K562 (cell line): ENCODE data around the gene RBFA. TPM values are rescaled to one million over a fixed set of nuclear protein-coding genes. Genes with fewer than 3 reads are reported as not detected.
A peak's percentile ranks its signal among the peaks of the same experiment; 100 is the strongest.

Source experiments
- ATAC-seq: fragments of 200-7000 bp; cut with Tn5 transposase; 3 replicates; pipeline ENCODE4 v1.9.1; 2020; ENCODE audit warnings: moderate library complexity
- BruUV-seq: library from RNA; stranded (reverse); fragments of 400-500 nt; replicated peaks from 2 replicates; lab custom pipeline; 2021; lab: Mats Ljungman, UMichigan
- CTCF ChIA-PET: fragments of 300-600 bp; formaldehyde crosslinking; extraction: SDS; loops from one replicate; lab custom pipeline; 2021; ENCODE audit warnings: low intra/inter-chr PET ratio; lab: Yijun Ruan, JAX
- POLR2A ChIA-PET: fragments of 300-600, 350-650 bp; sonication (Branson Sonifier 250); formaldehyde crosslinking; extraction: SDS; loops from one replicate; lab custom pipeline; 2021; ENCODE audit warnings: antibody characterized with exemption, inconsistent platforms; lab: Yijun Ruan, JAX
- DNase-seq, 4 experiments: peaks; one replicate each; pipeline versions ENCODE4 v3.0.0 to v3.0.0-alpha.2; 2011 to 2018; ENCODE audit warnings: low spot score in 3 of 4, mixed read lengths in 3 of 4; ENCODE audit errors: extremely low read depth in 1 of 4
- FAIRE-seq: peaks from 2 replicates; lab custom pipeline; 2011; peaks lifted over from hg19 to GRCh38; lab: Jason Lieb, UNC
- H2AFZ ChIP-seq: 2 replicates; pipeline ENCODE4 v1.6.0; 2011; ENCODE audit warnings: low read depth, low read length, control low read depth, inconsistent platforms
- H3K27ac ChIP-seq: fragments of 200-600 bp; 3 replicates; pipeline ENCODE4 v1.8.0; 2011; ENCODE audit warnings: low read depth, mild to moderate bottlenecking, control low read depth, inconsistent platforms, low read length, moderate library complexity, mixed read lengths; ENCODE audit errors: extremely low read depth
- H3K27me3 ChIP-seq, 2 experiments: fragments of 300-600 bp in 1 of 2; 2 replicates in 1 of 2; 3 replicates in 1 of 2; pipeline versions ENCODE4 v1.6.0 to v1.8.0; 2011; ENCODE audit warnings: inconsistent platforms in 2 of 2, low read length in 2 of 2, mild to moderate bottlenecking in 1 of 2, mixed read lengths in 1 of 2, moderate library complexity in 1 of 2; ENCODE audit not compliant: control insufficient read depth in 2 of 2, insufficient read depth in 2 of 2
- H3K36me3 ChIP-seq: fragments of 300-600 bp; 3 replicates; pipeline ENCODE4 v1.8.0; 2011; ENCODE audit warnings: mild to moderate bottlenecking, low read length, inconsistent platforms; ENCODE audit not compliant: control insufficient read depth, insufficient read depth
- H3K4me1 ChIP-seq, 2 experiments: fragments of 200-600 bp in 1 of 2; replicated peaks in 1 of 2; 2 replicates in 1 of 2; 3 replicates in 1 of 2; pipeline versions ENCODE4 v1.5.1 to v1.8.0; 2011; ENCODE audit warnings: inconsistent platforms in 2 of 2, low read length in 2 of 2, mild to moderate bottlenecking in 1 of 2, mixed read lengths in 1 of 2, moderate library complexity in 1 of 2; ENCODE audit not compliant: control insufficient read depth in 2 of 2, insufficient read depth in 2 of 2
- H3K4me2 ChIP-seq: 2 replicates; pipeline ENCODE4 v1.6.1; 2011; ENCODE audit warnings: low read length, control low read depth, inconsistent platforms, mixed read lengths; ENCODE audit not compliant: insufficient read depth
- H3K4me3 ChIP-seq: fragments of 200-600 bp; sonication (generic), shearing (Covaris generic); 2 replicates; pipeline ENCODE4 v1.5.1; 2016; ENCODE audit warnings: control low read depth, inconsistent platforms
- H3K79me2 ChIP-seq: fragments of 200-600 bp; 3 replicates; pipeline ENCODE4 v1.8.0; 2011; ENCODE audit warnings: low read length, inconsistent platforms; ENCODE audit not compliant: control insufficient read depth, insufficient read depth
- H3K9ac ChIP-seq, 2 experiments: 2 replicates each; pipeline versions ENCODE4 v1.6.0 to v1.6.1; 2011; ENCODE audit warnings: low read depth in 2 of 2, low read length in 2 of 2, control low read depth in 1 of 2, inconsistent platforms in 1 of 2, mild to moderate bottlenecking in 1 of 2, mixed read lengths in 1 of 2; ENCODE audit not compliant: insufficient read depth in 1 of 2
- H3K9me1 ChIP-seq: one replicate; pipeline ENCODE4 v1.6.0; 2011; ENCODE audit warnings: inconsistent platforms, mild to moderate bottlenecking, low read length, moderate library complexity; ENCODE audit not compliant: control insufficient read depth, insufficient read depth
- H3K9me3 ChIP-seq: replicated peaks from 2 replicates; pipeline ENCODE4 v1.5.1; 2011; ENCODE audit warnings: low read depth, low read length, inconsistent platforms; ENCODE audit not compliant: control insufficient read depth, insufficient read depth
- H4K20me1 ChIP-seq: replicated peaks from 2 replicates; pipeline ENCODE4 v1.6.1; 2011; ENCODE audit warnings: low read length, inconsistent platforms, mixed read lengths; ENCODE audit not compliant: control insufficient read depth, insufficient read depth
- CBFB ChIP-seq: sonication (generic); formaldehyde crosslinking; IDR thresholded peaks from 2 replicates; pipeline ENCODE4 v1.4.0; 2020; ENCODE audit warnings: mild to moderate bottlenecking, missing genetic modification reagents
- CBX3 ChIP-seq, 2 experiments: IDR thresholded peaks; 1 replicate in 1 of 2; 2 replicates in 1 of 2; pipeline ENCODE4 v1.6.1; 2012; ENCODE audit warnings: inconsistent platforms in 2 of 2, low read length in 2 of 2, borderline replicate concordance in 1 of 2, control low read depth in 1 of 2
- CBX5 ChIP-seq: IDR thresholded peaks from 2 replicates; pipeline ENCODE4 v1.6.1; 2014; ENCODE audit warnings: low read depth, borderline replicate concordance
- E2F3 ChIP-seq: fragments of 250-450 bp; sonication (Bioruptor Pico); IDR thresholded peaks from 2 replicates; pipeline ENCODE4 v1.4.0; 2020; ENCODE audit warnings: mild to moderate bottlenecking
- ELF1 ChIP-seq: fragments of 200-800 bp; sonication (Bioruptor generic); IDR thresholded peaks from 2 replicates; pipeline ENCODE4 v1.6.1; 2016; ENCODE audit warnings: missing genetic modification characterization, missing compliant biosample characterization
- FOXM1 ChIP-seq, 2 experiments: fragments of 450-650 bp in 1 of 2; sonication (generic) in 1 of 2; formaldehyde crosslinking in 1 of 2; IDR thresholded peaks; 2 replicates each; pipeline versions ENCODE4 v1.6.1 to v1.9.0; 2017 to 2022; ENCODE audit warnings: low read depth in 2 of 2, mild to moderate bottlenecking in 2 of 2, missing genetic modification reagents in 1 of 2, moderate library complexity in 1 of 2
- MTA3 ChIP-seq: fragments of 450-650 bp; formaldehyde crosslinking; IDR thresholded peaks from 2 replicates; pipeline ENCODE4 v1.6.1; 2017; ENCODE audit warnings: mild to moderate bottlenecking, borderline replicate concordance
- RCOR1 ChIP-seq, 2 experiments: IDR thresholded peaks; 2 replicates each; pipeline ENCODE4 v1.6.1; 2012; ENCODE audit warnings: low read depth in 2 of 2, low read length in 2 of 2, borderline replicate concordance in 1 of 2, improper control_type of control experiment in 1 of 2
- SMARCB1 ChIP-seq: IDR thresholded peaks from 2 replicates; pipeline ENCODE4 v1.6.1; 2011; ENCODE audit warnings: improper control_type of control experiment, low read depth; ENCODE audit not compliant: insufficient read length
- TRIM24 ChIP-seq, 2 experiments: fragments of 450-650 bp; IDR thresholded peaks; 2 replicates each; pipeline ENCODE4 v1.6.1; 2016
- XRCC3 ChIP-seq: fragments of 450-650 bp; IDR thresholded peaks from 2 replicates; pipeline ENCODE4 v1.6.1; 2017; ENCODE audit warnings: mild to moderate bottlenecking, moderate library complexity
- ZNF263 ChIP-seq: sonication (generic); formaldehyde crosslinking; IDR thresholded peaks from 2 replicates; pipeline ENCODE4 v1.8.0; 2022; ENCODE audit warnings: mild to moderate bottlenecking, missing genetic modification reagents, borderline replicate concordance
- ZNF316 ChIP-seq: fragments of 450-650 bp; IDR thresholded peaks from 2 replicates; pipeline ENCODE4 v1.6.1; 2016
- ZNF445 ChIP-seq: fragments of 250-450 bp; sonication (Bioruptor Pico); IDR thresholded peaks from 2 replicates; pipeline ENCODE4 v1.4.0; 2020; ENCODE audit warnings: low read depth, mild to moderate bottlenecking, moderate library complexity
- WGBS: fragments of 100-300 bp; shearing (Covaris generic); methylation state at CpG from one replicate; pipeline ENCODE4 v1.1.6; 2016; ENCODE audit warnings: low coverage, mixed read lengths; ENCODE audit not compliant: insufficient coverage; ENCODE audit errors: missing lambda C conversion rate; 5-methylcytosine and 5-hydroxymethylcytosine counted together
- in situ Hi-C: fragments of 300-500 bp; cut with MboI; formaldehyde crosslinking; loops from 4 replicates; pipeline ENCODE4 v1.15.0; 2018; ENCODE audit warnings: inconsistent platforms, mixed read lengths
- intact Hi-C: fragments of 100-400 bp; cut with micrococcal nuclease; formaldehyde crosslinking; loops from 2 replicates; pipeline ENCODE4 v1.14.2; 2022
- polyA plus RNA-seq, 8 experiments: library from polyadenylated mRNA; depleted of rRNA in 4 of 8; stranded (reverse) in 5 of 8; unstranded in 3 of 8; fragments of >200 nt; fragmentation: Nextera tagmentation in 2 of 8; fragmentation: Illumina TruSeq in 1 of 8; extraction: Ambion mirVana in 2 of 8; extraction: Trizol in 1 of 8; gene quantifications; 2 replicates each; pipeline versions ENCODE4 v1.2.1 to v1.2.3, GENCODE V29; 2011 to 2014; ENCODE audit warnings: inconsistent platforms in 1 of 8, missing spikeins in 1 of 8
- total RNA-seq, 7 experiments: library from RNA; depleted of rRNA in 6 of 7; stranded (reverse); fragments of >200 nt in 6 of 7; fragmentation: Illumina TruSeq in 2 of 7; extraction: Trizol in 2 of 7; gene quantifications; 2 replicates each; pipeline versions ENCODE4 v1.2.1 to v1.2.3, GENCODE V29; 2011 to 2021; ENCODE audit warnings: low replicate concordance in 1 of 7
- TF ChIP-seq, protein P1 (sequence below), 2 experiments: fragments of 250-450 bp in 1 of 2; fragments of 450-650 bp in 1 of 2; sonication (Bioruptor Pico) in 1 of 2; IDR thresholded peaks; 2 replicates each; pipeline versions ENCODE4 v1.6.1 to v1.8.0; 2016 to 2021; ENCODE audit warnings: mild to moderate bottlenecking in 2 of 2, moderate library complexity in 2 of 2, missing compliant biosample characterization in 1 of 2, missing genetic modification characterization in 1 of 2
- TF ChIP-seq, protein P2 (sequence below): fragments of 450-650 bp; IDR thresholded peaks from 2 replicates; pipeline ENCODE4 v1.6.1; 2017; ENCODE audit warnings: antibody characterized with exemption, mild to moderate bottlenecking

Gene RBFA
- total and polyA plus RNA-seq, 9 of the 15 experiments (the other 6 are each of a cell fraction or from before 2014, with no cell fraction given), result 3.4 to 41.9 (median 25.8) TPM

DNA sequence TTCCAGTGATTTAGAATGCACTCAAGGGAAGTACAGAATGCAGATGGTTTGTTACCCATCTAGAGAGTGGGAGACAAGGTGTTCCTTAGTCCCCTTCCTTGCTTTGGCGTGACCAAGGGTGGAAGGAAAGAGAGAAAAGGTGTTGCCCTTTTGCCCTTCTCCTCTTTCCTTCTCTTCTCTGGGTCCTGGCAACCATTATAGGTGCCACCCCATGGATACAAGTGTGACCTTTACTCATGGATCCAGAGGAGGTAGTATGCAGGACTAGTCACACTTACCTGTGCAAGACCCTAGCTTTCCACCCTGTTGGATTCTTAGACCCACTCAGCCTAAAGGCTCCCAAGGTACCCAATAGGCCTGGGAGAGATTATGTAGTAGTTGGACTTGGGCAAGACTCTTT lies 11.6 kb upstream of the RBFA start:
- Histone ChIP-seq H3K36me3 (no peaks in the 10 kb centered on the region), H2AFZ (no peak overlapping the region), H3K9ac (no peak overlapping the region), H3K9me3 (peaks cover 15% of the 10 kb centered on the region), H3K9me1 (no peaks in the 10 kb centered on the region), H4K20me1 (no peaks in the 10 kb centered on the region), H3K4me2 (no peak overlapping the region), H3K79me2 (no peaks in the 10 kb centered on the region), H3K27me3 (no peaks in the 10 kb centered on the region), H3K27ac (no peak overlapping the region), H3K4me1 (no peaks in the 10 kb centered on the region), H3K4me3 (no peak overlapping the region)
- POLR2A ChIA-PET, result no interaction called here
- DNase-seq, result peak in 2 of 4 experiments; percentile 27 to 40
- CTCF ChIA-PET, result interaction anchor here (1.5 kb wide), 1 partner anchor 236 kb away, joined by 4 read pairs; no protein-coding TSS in a partner anchor
- WGBS, result no CpG with 5 or more reads among the region's 1 CpG
- intact Hi-C loops (no loop called here), in situ Hi-C loops (no loop called here)
- no TSS peak for BruUV-seq
- ATAC-seq, result no peak
- no peak for FAIRE-seq
- TF ChIP-seq ELF1 (tag), result no peak
- peak in 1 of 2 experiments; percentile 83; a peak in 3 of 4 replicates for TF ChIP-seq TRIM24 (IDR thresholded peaks at IDR 0.05)
- TF ChIP-seq ZNF316, result no peak
- TF ChIP-seq CBX5, result peak; percentile 100
- no peak for TF ChIP-seq SMARCB1
- TF ChIP-seq XRCC3, result peak; percentile 62; the same call in 1 of the 2 replicates
- 0 out of 2 replicates have a peak, but pooled peaks have one; percentile 31 for TF ChIP-seq ZNF445 (CRISPR knock-in tag)
- no peak for TF ChIP-seq FOXM1 (IDR thresholded peaks at IDR 0.05; ENCODE audit: low read depth)
- no peak for TF ChIP-seq FOXM1 (CRISPR knock-in tag; IDR thresholded peaks at IDR 0.05; ENCODE audit: low read depth)
- TF ChIP-seq RCOR1 (IDR thresholded peaks at IDR 0.05; ENCODE audit: borderline replicate concordance in 1 of 2, low read depth in 2 of 2, low read length in 2 of 2), result 0 out of 4 replicates have a peak, but pooled peaks of 1 of the 2 experiments have one; percentile 12
- no peak for TF ChIP-seq ZNF263
- TF ChIP-seq, protein P1, sequence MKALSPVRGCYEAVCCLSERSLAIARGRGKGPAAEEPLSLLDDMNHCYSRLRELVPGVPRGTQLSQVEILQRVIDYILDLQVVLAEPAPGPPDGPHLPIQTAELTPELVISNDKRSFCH (CRISPR knock-in tag; IDR thresholded peaks at IDR 0.05), result no peak
- TF ChIP-seq, protein P1 (tag; IDR thresholded peaks at IDR 0.05), result 0 out of 2 replicates have a peak, but pooled peaks have one; percentile 29
- TF ChIP-seq E2F3 (CRISPR knock-in tag), result no peak
- peak; percentile 96 to 100 for TF ChIP-seq CBX3 (IDR thresholded peaks at IDR 0.05; ENCODE audit: borderline replicate concordance in 1 of 2, low read length in 2 of 2)
- TF ChIP-seq, protein P2, sequence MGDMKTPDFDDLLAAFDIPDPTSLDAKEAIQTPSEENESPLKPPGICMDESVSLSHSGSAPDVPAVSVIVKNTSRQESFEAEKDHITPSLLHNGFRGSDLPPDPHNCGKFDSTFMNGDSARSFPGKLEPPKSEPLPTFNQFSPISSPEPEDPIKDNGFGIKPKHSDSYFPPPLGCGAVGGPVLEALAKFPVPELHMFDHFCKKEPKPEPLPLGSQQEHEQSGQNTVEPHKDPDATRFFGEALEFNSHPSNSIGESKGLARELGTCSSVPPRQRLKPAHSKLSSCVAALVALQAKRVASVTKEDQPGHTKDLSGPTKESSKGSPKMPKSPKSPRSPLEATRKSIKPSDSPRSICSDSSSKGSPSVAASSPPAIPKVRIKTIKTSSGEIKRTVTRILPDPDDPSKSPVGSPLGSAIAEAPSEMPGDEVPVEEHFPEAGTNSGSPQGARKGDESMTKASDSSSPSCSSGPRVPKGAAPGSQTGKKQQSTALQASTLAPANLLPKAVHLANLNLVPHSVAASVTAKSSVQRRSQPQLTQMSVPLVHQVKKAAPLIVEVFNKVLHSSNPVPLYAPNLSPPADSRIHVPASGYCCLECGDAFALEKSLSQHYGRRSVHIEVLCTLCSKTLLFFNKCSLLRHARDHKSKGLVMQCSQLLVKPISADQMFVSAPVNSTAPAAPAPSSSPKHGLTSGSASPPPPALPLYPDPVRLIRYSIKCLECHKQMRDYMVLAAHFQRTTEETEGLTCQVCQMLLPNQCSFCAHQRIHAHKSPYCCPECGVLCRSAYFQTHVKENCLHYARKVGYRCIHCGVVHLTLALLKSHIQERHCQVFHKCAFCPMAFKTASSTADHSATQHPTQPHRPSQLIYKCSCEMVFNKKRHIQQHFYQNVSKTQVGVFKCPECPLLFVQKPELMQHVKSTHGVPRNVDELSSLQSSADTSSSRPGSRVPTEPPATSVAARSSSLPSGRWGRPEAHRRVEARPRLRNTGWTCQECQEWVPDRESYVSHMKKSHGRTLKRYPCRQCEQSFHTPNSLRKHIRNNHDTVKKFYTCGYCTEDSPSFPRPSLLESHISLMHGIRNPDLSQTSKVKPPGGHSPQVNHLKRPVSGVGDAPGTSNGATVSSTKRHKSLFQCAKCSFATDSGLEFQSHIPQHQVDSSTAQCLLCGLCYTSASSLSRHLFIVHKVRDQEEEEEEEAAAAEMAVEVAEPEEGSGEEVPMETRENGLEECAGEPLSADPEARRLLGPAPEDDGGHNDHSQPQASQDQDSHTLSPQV, result no peak
- no peak for TF ChIP-seq CBFB (CRISPR knock-in tag)
- TF ChIP-seq MTA3, result peak; percentile 64; the same call in 1 of the 2 replicates
